K562 (cell line): Measurements from ENCODE around the gene ZDHHC14. TPM values are rescaled to one million over a fixed set of nuclear protein-coding genes. Genes with fewer than 3 reads are reported as not detected.

Experiments
- ATAC-seq: fragments of 200-7000 bp; cut with Tn5 transposase; 3 replicates; pipeline ENCODE4 v1.9.1; 2020; ENCODE audit warnings: moderate library complexity
- BruUV-seq: library from RNA; stranded (reverse); fragments of 400-500 nt; replicated peaks from 2 replicates; lab custom pipeline; 2021; lab: Mats Ljungman, UMichigan
- CTCF ChIA-PET: fragments of 300-600 bp; formaldehyde crosslinking; extraction: SDS; loops from one replicate; lab custom pipeline; 2021; ENCODE audit warnings: low intra/inter-chr PET ratio; lab: Yijun Ruan, JAX
- POLR2A ChIA-PET: fragments of 300-600, 350-650 bp; sonication (Branson Sonifier 250); formaldehyde crosslinking; extraction: SDS; loops from one replicate; lab custom pipeline; 2021; ENCODE audit warnings: antibody characterized with exemption, inconsistent platforms; lab: Yijun Ruan, JAX
- DNase-seq, 4 experiments: peaks; one replicate each; pipeline versions ENCODE4 v3.0.0 to v3.0.0-alpha.2; 2011 to 2018; ENCODE audit warnings: low spot score in 3 of 4, mixed read lengths in 3 of 4; ENCODE audit errors: extremely low read depth in 1 of 4
- FAIRE-seq: peaks from 2 replicates; lab custom pipeline; 2011; peaks lifted over from hg19 to GRCh38; lab: Jason Lieb, UNC
- H2AFZ ChIP-seq: 2 replicates; pipeline ENCODE4 v1.6.0; 2011; ENCODE audit warnings: low read depth, low read length, control low read depth, inconsistent platforms
- H3K27ac ChIP-seq: fragments of 200-600 bp; 3 replicates; pipeline ENCODE4 v1.8.0; 2011; ENCODE audit warnings: low read depth, mild to moderate bottlenecking, control low read depth, inconsistent platforms, low read length, moderate library complexity, mixed read lengths; ENCODE audit errors: extremely low read depth
- H3K27me3 ChIP-seq, 2 experiments: fragments of 300-600 bp in 1 of 2; 2 replicates in 1 of 2; 3 replicates in 1 of 2; pipeline versions ENCODE4 v1.6.0 to v1.8.0; 2011; ENCODE audit warnings: inconsistent platforms in 2 of 2, low read length in 2 of 2, mild to moderate bottlenecking in 1 of 2, mixed read lengths in 1 of 2, moderate library complexity in 1 of 2; ENCODE audit not compliant: control insufficient read depth in 2 of 2, insufficient read depth in 2 of 2
- H3K36me3 ChIP-seq: fragments of 300-600 bp; 3 replicates; pipeline ENCODE4 v1.8.0; 2011; ENCODE audit warnings: mild to moderate bottlenecking, low read length, inconsistent platforms; ENCODE audit not compliant: control insufficient read depth, insufficient read depth
- H3K4me1 ChIP-seq, 2 experiments: fragments of 200-600 bp in 1 of 2; replicated peaks in 1 of 2; 2 replicates in 1 of 2; 3 replicates in 1 of 2; pipeline versions ENCODE4 v1.5.1 to v1.8.0; 2011; ENCODE audit warnings: inconsistent platforms in 2 of 2, low read length in 2 of 2, mild to moderate bottlenecking in 1 of 2, mixed read lengths in 1 of 2, moderate library complexity in 1 of 2; ENCODE audit not compliant: control insufficient read depth in 2 of 2, insufficient read depth in 2 of 2
- H3K4me2 ChIP-seq: 2 replicates; pipeline ENCODE4 v1.6.1; 2011; ENCODE audit warnings: low read length, control low read depth, inconsistent platforms, mixed read lengths; ENCODE audit not compliant: insufficient read depth
- H3K4me3 ChIP-seq: fragments of 200-600 bp; sonication (generic), shearing (Covaris generic); 2 replicates; pipeline ENCODE4 v1.5.1; 2016; ENCODE audit warnings: control low read depth, inconsistent platforms
- H3K79me2 ChIP-seq: fragments of 200-600 bp; 3 replicates; pipeline ENCODE4 v1.8.0; 2011; ENCODE audit warnings: low read length, inconsistent platforms; ENCODE audit not compliant: control insufficient read depth, insufficient read depth
- H3K9ac ChIP-seq, 2 experiments: 2 replicates each; pipeline versions ENCODE4 v1.6.0 to v1.6.1; 2011; ENCODE audit warnings: low read depth in 2 of 2, low read length in 2 of 2, control low read depth in 1 of 2, inconsistent platforms in 1 of 2, mild to moderate bottlenecking in 1 of 2, mixed read lengths in 1 of 2; ENCODE audit not compliant: insufficient read depth in 1 of 2
- H3K9me1 ChIP-seq: one replicate; pipeline ENCODE4 v1.6.0; 2011; ENCODE audit warnings: inconsistent platforms, mild to moderate bottlenecking, low read length, moderate library complexity; ENCODE audit not compliant: control insufficient read depth, insufficient read depth
- H3K9me3 ChIP-seq: replicated peaks from 2 replicates; pipeline ENCODE4 v1.5.1; 2011; ENCODE audit warnings: low read depth, low read length, inconsistent platforms; ENCODE audit not compliant: control insufficient read depth, insufficient read depth
- H4K20me1 ChIP-seq: replicated peaks from 2 replicates; pipeline ENCODE4 v1.6.1; 2011; ENCODE audit warnings: low read length, inconsistent platforms, mixed read lengths; ENCODE audit not compliant: control insufficient read depth, insufficient read depth
- COPS2 ChIP-seq: fragments of 450-650 bp; conservative IDR thresholded peaks from 2 replicates; pipeline ENCODE4 v1.6.1; 2016; ENCODE audit warnings: mild to moderate bottlenecking, moderate library complexity
- E2F6 ChIP-seq, 2 experiments: IDR thresholded peaks; 2 replicates each; pipeline ENCODE4 v1.6.1; 2011; ENCODE audit warnings: borderline replicate concordance in 1 of 2, control low read depth in 1 of 2, low read depth in 1 of 2, low read length in 1 of 2, mild to moderate bottlenecking in 1 of 2, mixed read lengths in 1 of 2, moderate library complexity in 1 of 2; ENCODE audit not compliant: insufficient read depth in 1 of 2, insufficient read length in 1 of 2, poor library complexity in 1 of 2, severe bottlenecking in 1 of 2; ENCODE audit errors: extremely low read depth in 1 of 2
- IFI16 ChIP-seq: fragments of 250-450 bp; sonication (Bioruptor Pico); IDR thresholded peaks from 2 replicates; pipeline ENCODE4 v2.1.2; 2022; ENCODE audit warnings: mild to moderate bottlenecking, inconsistent platforms
- MTA1 ChIP-seq: fragments of 450-650 bp; IDR thresholded peaks from 2 replicates; pipeline ENCODE4 v1.6.1; 2017; ENCODE audit warnings: borderline replicate concordance
- POU5F1 ChIP-seq: fragments of 150-350 bp; IDR thresholded peaks from 2 replicates; pipeline ENCODE4 v1.6.1; 2014; ENCODE audit warnings: borderline replicate concordance, low read length, low read depth, mild to moderate bottlenecking; ENCODE audit not compliant: partially characterized antibody
- REST ChIP-seq, 2 experiments: fragments of 450-650 bp; formaldehyde crosslinking in 1 of 2; IDR thresholded peaks; 2 replicates each; pipeline versions ENCODE4 v1.4.0 to v1.6.1; 2014 to 2020; ENCODE audit warnings: mild to moderate bottlenecking in 2 of 2, borderline replicate concordance in 1 of 2, low read depth in 1 of 2
- ZNF324 ChIP-seq: fragments of 250-450 bp; sonication (Bioruptor Pico); IDR thresholded peaks from 2 replicates; pipeline ENCODE4 v1.4.0; 2020; ENCODE audit warnings: mild to moderate bottlenecking
- WGBS: fragments of 100-300 bp; shearing (Covaris generic); methylation state at CpG from one replicate; pipeline ENCODE4 v1.1.6; 2016; ENCODE audit warnings: low coverage, mixed read lengths; ENCODE audit not compliant: insufficient coverage; ENCODE audit errors: missing lambda C conversion rate; 5-methylcytosine and 5-hydroxymethylcytosine counted together
- in situ Hi-C: fragments of 300-500 bp; cut with MboI; formaldehyde crosslinking; loops from 4 replicates; pipeline ENCODE4 v1.15.0; 2018; ENCODE audit warnings: inconsistent platforms, mixed read lengths
- intact Hi-C: fragments of 100-400 bp; cut with micrococcal nuclease; formaldehyde crosslinking; loops from 2 replicates; pipeline ENCODE4 v1.14.2; 2022
- polyA plus RNA-seq, 8 experiments: library from polyadenylated mRNA; depleted of rRNA in 4 of 8; stranded (reverse) in 5 of 8; unstranded in 3 of 8; fragments of >200 nt; fragmentation: Nextera tagmentation in 2 of 8; fragmentation: Illumina TruSeq in 1 of 8; extraction: Ambion mirVana in 2 of 8; extraction: Trizol in 1 of 8; gene quantifications; 2 replicates each; pipeline versions ENCODE4 v1.2.1 to v1.2.3, GENCODE V29; 2011 to 2014; ENCODE audit warnings: inconsistent platforms in 1 of 8, missing spikeins in 1 of 8
- total RNA-seq, 7 experiments: library from RNA; depleted of rRNA in 6 of 7; stranded (reverse); fragments of >200 nt in 6 of 7; fragmentation: Illumina TruSeq in 2 of 7; extraction: Trizol in 2 of 7; gene quantifications; 2 replicates each; pipeline versions ENCODE4 v1.2.1 to v1.2.3, GENCODE V29; 2011 to 2021; ENCODE audit warnings: low replicate concordance in 1 of 7

Gene ZDHHC14
- total and polyA plus RNA-seq, 9 of the 15 experiments (the other 6 are each of a cell fraction or from before 2014, with no cell fraction given): 0.92 to 23.1 (median 13.8) TPM

DNA sequence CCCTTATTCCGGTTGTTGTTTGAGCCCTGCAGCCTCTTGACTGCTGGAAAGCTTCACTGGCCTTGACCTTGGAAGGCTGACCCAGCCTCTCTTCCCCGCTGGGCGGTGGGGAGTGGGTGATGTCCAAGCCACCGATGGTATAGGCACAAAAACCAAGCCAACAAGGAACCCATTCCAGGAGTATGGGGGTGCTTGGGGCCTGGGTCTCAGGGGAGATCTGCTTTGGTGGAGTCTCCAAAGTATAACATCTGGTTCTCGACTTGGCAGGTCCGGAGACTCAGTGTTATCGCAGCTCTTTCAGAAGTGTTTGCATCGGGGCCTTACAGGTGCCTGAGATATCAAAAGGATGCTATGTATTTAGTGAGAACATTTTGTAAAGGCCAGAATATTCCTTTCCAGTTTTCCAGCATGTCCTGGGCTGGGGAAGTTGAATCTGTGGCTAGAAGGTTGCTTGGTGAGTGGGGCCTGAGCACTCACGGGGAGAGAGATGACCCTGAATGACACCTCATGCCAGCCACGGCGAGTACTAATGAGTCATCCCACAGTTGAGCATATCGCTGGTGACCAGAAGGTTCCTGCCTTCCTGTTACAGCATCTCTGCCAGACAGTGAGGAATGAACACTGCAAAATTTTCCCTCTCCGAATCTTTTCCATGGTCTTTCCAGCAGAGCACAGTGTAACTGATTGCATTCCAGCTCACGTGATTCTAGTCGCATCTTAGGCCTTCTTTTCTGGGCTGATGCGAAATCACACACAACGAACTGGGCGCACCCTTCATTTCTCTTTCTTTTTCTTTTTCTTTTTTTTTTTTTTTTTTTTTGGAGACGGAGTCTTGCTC is 133.9 kb downstream of the ZDHHC14 start:
- H3K9ac ChIP-seq: peak overlapping the region; percentile 85 to 95
- FAIRE-seq: peak; percentile 97
- H3K36me3 ChIP-seq: peaks cover 3% of the 10 kb centered on the region; the same call in 1 of the 3 replicates
- intact Hi-C loops (loop anchor here (2.0 to 10.0 kb wide), 5 partner anchors 54 to 1870 kb away; partner anchors contain the start of gene ZDHHC14), in situ Hi-C loops (no loop called here)
- peak; percentile 94 to 97 (median 96) for DNase-seq
- H3K79me2 ChIP-seq: peaks cover 61% of the 10 kb centered on the region
- peaks cover 63 to 72% of the 10 kb centered on the region in 2 experiments for H3K4me1 ChIP-seq
- WGBS: 4% methylated on average over 17 of the region's 19 CpGs
- H3K4me2 ChIP-seq: peak overlapping the region; percentile 97
- POLR2A ChIA-PET: interaction anchor here (0.6 to 3.3 kb wide), 19 partner anchors 9 to 480 kb away, joined by 3 to 22 read pairs (median 4); partner anchors contain the start of genes TMEM242 and ZDHHC14
- no peaks in the 10 kb centered on the region for H3K9me1 ChIP-seq
- H4K20me1 ChIP-seq: no peaks in the 10 kb centered on the region
- no peaks in the 10 kb centered on the region for H3K9me3 ChIP-seq
- no peaks in the 10 kb centered on the region for H3K27me3 ChIP-seq
- H3K27ac ChIP-seq: peak overlapping the region; percentile 98
- ATAC-seq: peak; percentile 83
- CTCF ChIA-PET: interaction anchor here (0.7 kb wide), 1 partner anchor 24 kb away, joined by 3 read pairs; no protein-coding TSS in a partner anchor
- peak overlapping the region; percentile 85 for H2AFZ ChIP-seq
- peak overlapping the region; percentile 36 for H3K4me3 ChIP-seq
- TSS peak; percentile 82 for BruUV-seq
- TF ChIP-seq ZNF324 (CRISPR knock-in tag) (no peak), E2F6 (IDR thresholded peaks at IDR 0.05; ENCODE audit: borderline replicate concordance in 1 of 2, extremely low read depth in 1 of 2, insufficient read depth in 1 of 2, insufficient read length in 1 of 2, low read depth in 1 of 2, low read length in 1 of 2, poor library complexity in 1 of 2, severe bottlenecking in 1 of 2) (peak; percentile 54 to 77), COPS2 (no peak), POU5F1 (no peak), IFI16 (CRISPR knock-in tag) (no peak), REST (IDR thresholded peaks at IDR 0.05; ENCODE audit: borderline replicate concordance) (peak; percentile 71), REST (CRISPR knock-in tag; IDR thresholded peaks at IDR 0.05; ENCODE audit: low read depth) (no peak), MTA1 (peak; percentile 92)
